Uterus (tissue), 4 donors: ENCODE results near the gene MRPL16. TPM values are rescaled to one million over a fixed set of nuclear protein-coding genes. Genes with fewer than 3 reads are reported as not detected.

Experiments used
- DNase-seq, 2 donors: peaks; one replicate each; pipeline ENCODE4 v3.0.0-alpha.2; 2019 to 2020
- H3K27ac ChIP-seq, 2 donors: fragments of 200-600 bp; sonication (generic); 1 replicate in 1 of 2; 2 replicates in 1 of 2; pipeline ENCODE4 v1.5.1; 2016 to 2018
- H3K27me3 ChIP-seq, 2 donors: fragments of 200-600 bp; sonication (generic); one replicate each; pipeline ENCODE4 v1.5.1; 2018 to 2019; ENCODE audit warnings: control low read depth in 1 of 2
- H3K36me3 ChIP-seq, 2 donors: fragments of 200-600 bp; sonication (generic); one replicate each; pipeline ENCODE4 v1.5.1; 2019; ENCODE audit warnings: control low read depth in 1 of 2
- H3K4me1 ChIP-seq, 2 donors: fragments of 200-600 bp; sonication (generic); one replicate each; pipeline ENCODE4 v1.5.1; 2018 to 2019; ENCODE audit warnings: control low read depth in 1 of 2
- H3K4me3 ChIP-seq, 2 donors: fragments of 200-600 bp; sonication (generic); 1 replicate in 1 of 2; 2 replicates in 1 of 2; pipeline ENCODE4 v1.5.1; 2018 to 2019; ENCODE audit warnings: mild to moderate bottlenecking in 1 of 2
- H3K9me3 ChIP-seq, 2 donors: fragments of 200-600 bp; sonication (generic); one replicate each; pipeline ENCODE4 v1.5.1; 2019; ENCODE audit warnings: control low read depth in 1 of 2
- CTCF ChIP-seq, 4 experiments: fragments of 200-600 bp in 2 of 4; fragments of 450-650 bp in 2 of 4; sonication (generic) in 2 of 4; IDR thresholded peaks; one replicate each; pipeline ENCODE4 v1.5.1; 2016 to 2019; ENCODE audit warnings: antibody characterized with exemption in 4 of 4, mild to moderate bottlenecking in 2 of 4, moderate library complexity in 1 of 4
- POLR2A ChIP-seq, 2 donors: fragments of 450-650 bp; IDR thresholded peaks; one replicate each; pipeline ENCODE4 v1.6.1; 2016; ENCODE audit warnings: antibody characterized with exemption in 2 of 2, mild to moderate bottlenecking in 1 of 2, moderate library complexity in 1 of 2
- intact Hi-C: fragments of 100-400 bp; cut with DNase I; formaldehyde crosslinking; loops from one replicate; pipeline ENCODE4 v1.15.1; 2023; ENCODE audit warnings: low total_unique reads
- total RNA-seq, 4 donors: library from RNA; depleted of rRNA in 3 of 4; stranded (reverse); fragments of >200 nt in 3 of 4; gene quantifications; one replicate each; pipeline versions ENCODE4 v1.1.0 to v1.2.4, GENCODE V29; 2014 to 2023
- donor health status: DM: yes; HTN: yes; CAD: no.

Gene MRPL16
- total RNA-seq, 4 donors from 2014 or later = 14.3 to 64.4 (median 38.9) TPM

- Histone ChIP-seq H3K4me3 (peak overlapping the region; percentile 69 to 81), H3K27ac (peak overlapping the region; percentile 84 to 88), H3K4me1 (no peaks in the 10 kb centered on the region), H3K9me3 (no peaks in the 10 kb centered on the region), H3K36me3 (no peaks in the 10 kb centered on the region), H3K27me3 (no peaks in the 10 kb centered on the region)
- intact Hi-C loops = no loop called here
- DNase-seq = no peak
- no peak for TF ChIP-seq POLR2A (IDR thresholded peaks at IDR 0.05)
- no peak for TF ChIP-seq CTCF (IDR thresholded peaks at IDR 0.05)
Measured at GRCh38 chr11:59810911-59811259, 307 bp upstream of the MRPL16 start.

- Histone ChIP-seq H3K27ac (no peak overlapping the region), H3K4me3 (no peak overlapping the region), H3K9me3 (no peaks in the 10 kb centered on the region), H3K36me3 (no peaks in the 10 kb centered on the region), H3K27me3 (no peaks in the 10 kb centered on the region), H3K4me1 (no peaks in the 10 kb centered on the region)
- intact Hi-C loops = no loop called here
- no peak for DNase-seq
- TF ChIP-seq CTCF (IDR thresholded peaks at IDR 0.05) (no peak), POLR2A (IDR thresholded peaks at IDR 0.05) (no peak)
Measured at GRCh38 chr11:59807047-59807610, 3.4 kb downstream of the MRPL16 start.

GRCh38 chr11:59804061-59804460, 6.5 kb downstream of the MRPL16 start:
- Histone ChIP-seq H3K27me3 (no peaks in the 10 kb centered on the region), H3K4me1 (no peaks in the 10 kb centered on the region), H3K36me3 (no peaks in the 10 kb centered on the region), H3K27ac (no peak overlapping the region), H3K9me3 (no peaks in the 10 kb centered on the region), H3K4me3 (no peak overlapping the region)
- TF ChIP-seq POLR2A (IDR thresholded peaks at IDR 0.05) (no peak), CTCF (IDR thresholded peaks at IDR 0.05) (no peak)
- intact Hi-C loops = loop anchor here (5.0 kb wide), 1 partner anchor 52 kb away; no protein-coding TSS in a partner anchor
- DNase-seq = no peak

- TF ChIP-seq CTCF (IDR thresholded peaks at IDR 0.05) = peak; percentile 52 to 75 (median 69)
- TF ChIP-seq POLR2A (IDR thresholded peaks at IDR 0.05) = no peak
- Histone ChIP-seq H3K27ac (peak overlapping the region in 1 of 2 donors; percentile 1), H3K4me3 (no peak overlapping the region), H3K4me1 (no peaks in the 10 kb centered on the region), H3K9me3 (no peaks in the 10 kb centered on the region), H3K27me3 (no peaks in the 10 kb centered on the region), H3K36me3 (no peaks in the 10 kb centered on the region)
- peak in 1 of 2 donors; percentile 26 for DNase-seq
- intact Hi-C loops = loop anchor here (5.0 kb wide), 1 partner anchor 50 kb away; no protein-coding TSS in a partner anchor
Measured at GRCh38 chr11:59802639-59803176, 7.9 kb downstream of the MRPL16 start.

- no peaks in the 10 kb centered on the region for H3K27me3 ChIP-seq
- peak; percentile 26 to 43 for DNase-seq
- H3K4me3 ChIP-seq = no peak overlapping the region
- no peaks in the 10 kb centered on the region for H3K4me1 ChIP-seq
- no peaks in the 10 kb centered on the region for H3K9me3 ChIP-seq
- no peaks in the 10 kb centered on the region for H3K36me3 ChIP-seq
- H3K27ac ChIP-seq = peak overlapping the region in 1 of 2 donors; percentile 1
- TF ChIP-seq CTCF (IDR thresholded peaks at IDR 0.05) (no peak), POLR2A (IDR thresholded peaks at IDR 0.05) (no peak)
- intact Hi-C loops = loop anchor here (5.0 kb wide), 1 partner anchor 50 kb away; no protein-coding TSS in a partner anchor
Measured at GRCh38 chr11:59801981-59802638, 8.5 kb downstream of the MRPL16 start.
